B cell (primary cell): ENCODE data around the gene SCRT2. TPM values are rescaled to one million over a fixed set of nuclear protein-coding genes. Genes with fewer than 3 reads are reported as not detected.

Experiments used
- ATAC-seq: fragments of 200-7000 bp; cut with Tn5 transposase; one replicate; pipeline ENCODE4 v1.10.0; 2021; ENCODE audit warnings: low read depth, mild to moderate bottlenecking, moderate number of reproducible peaks, moderate library complexity
- CTCF ChIA-PET: fragments of 350-600 bp; sonication (Branson Sonifier 250); formaldehyde crosslinking; loops from one replicate; lab custom pipeline; 2021; ENCODE audit warnings: antibody characterized with exemption, inconsistent platforms; lab: Charles Lee
- POLR2A ChIA-PET: fragments of 350-600 bp; sonication (Branson Sonifier 250); formaldehyde crosslinking; loops from one replicate; lab custom pipeline; 2021; ENCODE audit warnings: antibody characterized with exemption; lab: Charles Lee
- DNase-seq: peaks from one replicate; pipeline ENCODE4 v3.0.0; 2013
- H2AFZ ChIP-seq: 2 replicates; pipeline ENCODE4 v1.6.1; 2012; ENCODE audit warnings: mild to moderate bottlenecking, low read depth, low read length; ENCODE audit not compliant: insufficient read depth, poor library complexity, severe bottlenecking
- H3K27ac ChIP-seq, 2 donors: 1 replicate in 1 of 2; 2 replicates in 1 of 2; pipeline ENCODE4 v1.5.1; 2012 to 2013; ENCODE audit warnings: low read length in 2 of 2, mild to moderate bottlenecking in 2 of 2, moderate library complexity in 1 of 2
- H3K27me3 ChIP-seq, 4 experiments: fragments of 200-600 bp in 1 of 4; sonication (generic) in 1 of 4; replicated peaks in 1 of 4; 1 replicate in 2 of 4; 2 replicates in 2 of 4; pipeline versions ENCODE4 v1.6.1 to v1.7.0; 2013 to 2016; ENCODE audit warnings: low read length in 3 of 4, mild to moderate bottlenecking in 2 of 4, mixed read lengths in 1 of 4, moderate library complexity in 1 of 4; ENCODE audit not compliant: insufficient read depth in 4 of 4, control insufficient read depth in 3 of 4; ENCODE audit errors: control extremely low read depth in 1 of 4
- H3K36me3 ChIP-seq, 2 experiments: replicated peaks in 1 of 2; 1 replicate in 1 of 2; 2 replicates in 1 of 2; pipeline versions ENCODE4 v1.6.1 to v1.7.1; 2013; ENCODE audit warnings: low read length in 1 of 2; ENCODE audit not compliant: insufficient read depth in 2 of 2, control insufficient read depth in 1 of 2; ENCODE audit errors: control extremely low read depth in 1 of 2, extremely low read depth in 1 of 2
- H3K4me1 ChIP-seq, 2 donors: fragments of 200-600 bp in 1 of 2; sonication (generic) in 1 of 2; 1 replicate in 1 of 2; 2 replicates in 1 of 2; pipeline versions ENCODE4 v1.5.1 to v1.6.1; 2013 to 2017; ENCODE audit warnings: low read length in 2 of 2; ENCODE audit not compliant: control insufficient read depth in 2 of 2, insufficient read depth in 2 of 2
- H3K4me2 ChIP-seq: replicated peaks from 2 replicates; pipeline ENCODE3; 2012; ENCODE audit warnings: mild to moderate bottlenecking, low read depth, low read length; ENCODE audit not compliant: poor library complexity, severe bottlenecking
- H3K4me3 ChIP-seq, 5 experiments: fragments of 200-600 bp in 1 of 5; sonication (generic) in 1 of 5; 1 replicate in 3 of 5; 2 replicates in 2 of 5; pipeline versions ENCODE4 v1.5.1 to v1.7.0; 2011 to 2016; ENCODE audit warnings: low read length in 4 of 5, mild to moderate bottlenecking in 4 of 5, low read depth in 2 of 5, control low read depth in 1 of 5, moderate library complexity in 1 of 5; ENCODE audit not compliant: insufficient read depth in 1 of 5; ENCODE audit errors: control extremely low read depth in 1 of 5, extremely low read depth in 1 of 5
- H3K79me2 ChIP-seq: fragments of 200-600 bp; sonication (generic); one replicate; pipeline ENCODE4 v1.6.0; 2016; ENCODE audit warnings: low read length; ENCODE audit not compliant: control insufficient read depth, insufficient read depth
- H3K9ac ChIP-seq: fragments of 200-600 bp; sonication (generic); 2 replicates; pipeline ENCODE4 v1.6.1; 2017; ENCODE audit warnings: mild to moderate bottlenecking, low read length, moderate library complexity
- H3K9me3 ChIP-seq, 3 donors: one replicate each; pipeline versions ENCODE4 v1.6.1 to v1.7.1; 2013; ENCODE audit warnings: low read length in 2 of 3; ENCODE audit not compliant: control insufficient read depth in 2 of 3, insufficient read depth in 1 of 3; ENCODE audit errors: control extremely low read depth in 1 of 3
- H4K20me1 ChIP-seq: 2 replicates; pipeline ENCODE4 v1.6.0; 2012; ENCODE audit warnings: mild to moderate bottlenecking, low read length; ENCODE audit not compliant: insufficient read depth, control insufficient read depth, poor library complexity, severe bottlenecking
- H3K27ac Mint-ChIP-seq: one replicate; pipeline ENCODE4 v1.8.0; 2021; ENCODE audit warnings: mixed read lengths
- H3K27me3 Mint-ChIP-seq: one replicate; pipeline ENCODE4 v1.8.0; 2021; ENCODE audit warnings: mixed read lengths
- H3K4me1 Mint-ChIP-seq: one replicate; pipeline ENCODE4 v1.8.0; 2021; ENCODE audit warnings: mixed read lengths
- H3K4me3 Mint-ChIP-seq: one replicate; pipeline ENCODE4 v1.8.0; 2021; ENCODE audit warnings: mixed read lengths
- H3K9me3 Mint-ChIP-seq: one replicate; pipeline ENCODE4 v1.8.0; 2022; ENCODE audit warnings: mixed read lengths; ENCODE audit not compliant: insufficient read depth
- CTCF ChIP-seq: fragments of 200-600 bp; IDR thresholded peaks from one replicate; pipeline ENCODE4 v1.8.0; 2022; ENCODE audit warnings: antibody characterized with exemption, mild to moderate bottlenecking
- EZH2 ChIP-seq: IDR thresholded peaks from 2 replicates; pipeline ENCODE4 v1.6.1; 2012; ENCODE audit warnings: borderline replicate concordance, low read depth, mild to moderate bottlenecking, moderate library complexity, low read length; ENCODE audit not compliant: insufficient read depth, poor library complexity, severe bottlenecking
- WGBS: methylation state at CpG from one replicate; pipeline ENCODE4 v1.1.5; 2013; ENCODE audit warnings: missing lambda C conversion rate; ENCODE audit not compliant: insufficient coverage; 5-methylcytosine and 5-hydroxymethylcytosine counted together
- intact Hi-C: fragments of 100-400 bp; cut with micrococcal nuclease; formaldehyde crosslinking; loops from one replicate; pipeline ENCODE4 v1.10.0; 2022
- polyA plus RNA-seq: library from polyadenylated mRNA; depleted of rRNA; stranded (reverse); fragments of >200 nt; gene quantifications from 2 replicates; pipeline ENCODE4 v1.2.3, GENCODE V29; 2012
- total RNA-seq, 2 donors: library from RNA; stranded (reverse); fragments of 120-200 nt in 1 of 2; gene quantifications; 1 replicate in 1 of 2; 2 replicates in 1 of 2; pipeline versions ENCODE4 v1.2.3 to v1.2.4, GENCODE V29; 2013 to 2022

The SCRT2 gene
- total and polyA plus RNA-seq, 2 donors (not counting 1 experiment from before 2014, with no cell fraction given), result not detected

DNA sequence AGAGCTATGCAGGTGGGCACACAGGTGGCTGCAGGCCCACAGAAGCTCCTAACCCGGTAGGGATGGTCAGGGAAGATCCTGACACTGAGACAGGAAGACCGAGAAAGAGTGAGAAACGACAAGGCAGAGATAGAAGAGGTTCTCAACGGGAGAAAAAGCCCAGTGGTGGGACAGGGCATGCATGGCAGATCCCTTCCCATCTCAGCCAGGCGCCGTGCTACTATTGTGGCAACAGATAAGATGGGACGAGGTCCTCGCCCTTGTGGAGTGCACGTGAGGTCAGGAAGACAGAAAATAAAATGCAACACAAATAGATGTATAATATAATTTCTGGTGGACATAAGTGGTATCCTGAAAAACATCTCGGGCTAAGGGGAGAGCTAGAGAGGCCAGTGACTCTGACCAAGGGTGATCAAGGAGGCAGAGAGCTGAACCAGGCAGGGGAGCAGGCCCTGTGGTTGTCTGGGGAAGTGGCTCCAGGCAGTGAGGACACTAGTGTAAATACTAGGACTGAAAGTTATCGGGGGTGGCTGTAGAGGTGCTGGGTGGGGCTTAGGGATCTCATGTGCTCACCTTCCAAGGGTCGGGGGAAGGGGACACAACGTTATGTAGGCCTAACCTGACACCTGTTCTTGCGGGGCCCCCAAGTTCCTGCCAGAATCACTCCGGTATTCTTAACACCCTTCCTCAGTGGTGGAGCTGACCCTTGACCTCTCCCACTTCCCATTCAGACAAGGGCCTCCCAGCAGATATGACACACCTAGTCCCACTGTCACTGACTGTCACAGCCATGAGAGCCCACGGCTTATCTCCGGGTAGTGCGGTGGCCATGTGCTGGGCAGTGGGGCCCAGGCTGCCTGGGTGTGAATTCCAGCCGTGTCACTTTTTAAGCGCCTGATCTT lies 23.6 kb downstream of the SCRT2 start:
- ChIA-PET CTCF (no interaction called here), POLR2A (interaction anchor here (0.6 kb wide), 1 partner anchor 24 kb away, joined by 7 read pairs; no protein-coding TSS in a partner anchor)
- no peaks in the 10 kb centered on the region for H3K79me2 ChIP-seq
- WGBS, result 74% methylated on average over 17 of the region's 20 CpGs
- intact Hi-C loops, result loop anchor here (2.0 kb wide), 1 partner anchor 181 kb away; the partner anchor contains the start of gene FAM110A
- no peaks in the 10 kb centered on the region for H4K20me1 ChIP-seq
- H3K4me2 ChIP-seq, result peak overlapping the region; percentile 88
- DNase-seq (no peak), ATAC-seq (no peak)
- no peak for TF ChIP-seq EZH2
- peak overlapping the region; percentile 69 for H3K27ac Mint-ChIP-seq
- H3K9ac ChIP-seq, result peak overlapping the region; percentile 70
- H3K9me3 Mint-ChIP-seq, result no peaks in the 10 kb centered on the region
- H2AFZ ChIP-seq, result peak overlapping the region; percentile 73
- peaks cover 0 to 4% of the 10 kb centered on the region in 2 experiments for H3K36me3 ChIP-seq
- peaks cover 20% of the 10 kb centered on the region for H3K4me1 Mint-ChIP-seq
- no peaks in the 10 kb centered on the region for H3K9me3 ChIP-seq
- peak overlapping the region; percentile 79 for H3K4me3 Mint-ChIP-seq
- no peak overlapping the region for H3K27ac ChIP-seq
- H3K27me3 ChIP-seq, result peaks cover 0 to 7% (median 0%) of the 10 kb centered on the region in 4 experiments
- H3K4me1 ChIP-seq, result peaks cover 10 to 18% of the 10 kb centered on the region in 2 donors
- H3K27me3 Mint-ChIP-seq, result peaks cover 2% of the 10 kb centered on the region
- peak overlapping the region; percentile 41 to 67 (median 53) for H3K4me3 ChIP-seq

DNA sequence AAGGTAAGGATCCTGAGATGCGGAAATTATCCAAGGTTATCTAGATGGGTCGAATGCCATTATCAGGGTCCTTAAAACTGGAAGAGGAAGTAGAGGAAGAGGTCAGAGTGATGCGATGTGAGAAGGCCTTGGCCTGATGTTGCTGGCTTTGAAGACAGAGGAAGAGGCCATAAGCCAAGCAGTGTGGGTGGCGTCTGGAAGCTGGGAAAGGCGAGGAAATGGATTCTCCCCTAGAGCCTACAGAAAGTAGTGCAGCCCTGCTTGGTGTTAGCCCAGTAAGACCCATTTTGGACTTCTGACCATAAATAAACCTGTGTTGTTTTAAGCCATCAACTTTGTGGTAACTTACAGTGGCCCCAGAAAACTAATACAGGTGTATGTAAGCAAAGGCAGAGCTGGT lies 24.6 kb downstream of the SCRT2 start:
- Mint-ChIP-seq H3K4me3 (peak overlapping the region; percentile 32), H3K27me3 (peaks cover 2% of the 10 kb centered on the region), H3K9me3 (no peaks in the 10 kb centered on the region), H3K27ac (no peak overlapping the region), H3K4me1 (peaks cover 20% of the 10 kb centered on the region)
- Histone ChIP-seq H3K27ac (no peak overlapping the region), H3K36me3 (peaks cover 0 to 4% of the 10 kb centered on the region in 2 experiments), H3K9me3 (no peaks in the 10 kb centered on the region), H2AFZ (no peak overlapping the region), H3K4me3 (no peak overlapping the region), H3K4me1 (peaks cover 10 to 18% of the 10 kb centered on the region in 2 donors), H3K9ac (no peak overlapping the region), H3K79me2 (no peaks in the 10 kb centered on the region), H4K20me1 (no peaks in the 10 kb centered on the region), H3K27me3 (peaks cover 0 to 7% (median 0%) of the 10 kb centered on the region in 4 experiments), H3K4me2 (no peak overlapping the region)
- 100% methylated on average over 5 of the region's 5 CpGs for whole genome bisulfite sequencing
- TF ChIP-seq EZH2 (no peak), CTCF (no peak)
- ATAC-seq, result no peak
- no peak for DNase-seq
- ChIA-PET CTCF (no interaction called here), POLR2A (no interaction called here)
- intact Hi-C loops, result no loop called here
